ENCODE data around the gene SORL1-AS1.

SORL1-AS1 gene

DNA sequence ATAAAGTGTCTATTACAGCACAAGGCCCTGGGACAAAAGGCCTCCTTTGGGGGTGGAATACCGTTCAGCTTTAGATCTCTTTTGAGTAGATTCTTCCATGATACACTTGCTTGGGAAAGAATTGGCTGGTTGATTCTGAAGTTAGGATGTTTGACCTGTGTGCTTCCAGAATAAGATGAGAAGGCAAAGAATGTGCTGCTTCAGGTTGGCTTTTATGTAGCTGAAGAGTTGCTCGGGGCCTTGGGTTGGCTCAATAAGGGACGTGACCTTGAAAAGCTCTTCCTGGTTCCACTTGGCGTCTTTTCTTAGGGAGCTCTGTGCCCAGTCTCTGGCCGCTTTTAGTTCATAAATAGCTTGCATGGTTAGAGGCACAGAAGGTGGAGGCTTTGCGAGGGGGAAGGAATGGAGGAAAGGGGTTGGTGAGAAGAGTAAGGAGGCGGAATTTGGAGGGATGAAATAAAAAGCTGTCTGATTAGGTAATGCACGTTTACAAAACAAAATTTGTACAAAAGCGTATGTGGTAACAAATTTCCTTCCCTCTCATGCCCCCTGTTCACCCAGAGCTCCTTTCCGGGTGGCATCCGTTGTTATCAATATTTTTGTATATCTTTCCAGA is 4.2 kb upstream of the SORL1-AS1 start:
- H3K27ac ChIP-seq, result no peak overlapping the region
- no peaks in the 10 kb centered on the region for H3K9me3 ChIP-seq
- TF ChIP-seq, protein P1, sequence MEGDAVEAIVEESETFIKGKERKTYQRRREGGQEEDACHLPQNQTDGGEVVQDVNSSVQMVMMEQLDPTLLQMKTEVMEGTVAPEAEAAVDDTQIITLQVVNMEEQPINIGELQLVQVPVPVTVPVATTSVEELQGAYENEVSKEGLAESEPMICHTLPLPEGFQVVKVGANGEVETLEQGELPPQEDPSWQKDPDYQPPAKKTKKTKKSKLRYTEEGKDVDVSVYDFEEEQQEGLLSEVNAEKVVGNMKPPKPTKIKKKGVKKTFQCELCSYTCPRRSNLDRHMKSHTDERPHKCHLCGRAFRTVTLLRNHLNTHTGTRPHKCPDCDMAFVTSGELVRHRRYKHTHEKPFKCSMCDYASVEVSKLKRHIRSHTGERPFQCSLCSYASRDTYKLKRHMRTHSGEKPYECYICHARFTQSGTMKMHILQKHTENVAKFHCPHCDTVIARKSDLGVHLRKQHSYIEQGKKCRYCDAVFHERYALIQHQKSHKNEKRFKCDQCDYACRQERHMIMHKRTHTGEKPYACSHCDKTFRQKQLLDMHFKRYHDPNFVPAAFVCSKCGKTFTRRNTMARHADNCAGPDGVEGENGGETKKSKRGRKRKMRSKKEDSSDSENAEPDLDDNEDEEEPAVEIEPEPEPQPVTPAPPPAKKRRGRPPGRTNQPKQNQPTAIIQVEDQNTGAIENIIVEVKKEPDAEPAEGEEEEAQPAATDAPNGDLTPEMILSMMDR (IDR thresholded peaks at IDR 0.05), result no peak
- no peak overlapping the region for H3K4me3 ChIP-seq
- DNase-seq (no peak), ATAC-seq (no peak)
- no peaks in the 10 kb centered on the region for H3K4me1 ChIP-seq
- peaks cover 0 to 9% (median 2%) of the 10 kb centered on the region in 3 donors for H3K27me3 ChIP-seq (ENCODE audit: insufficient read depth in 3 of 3, low read length in 2 of 3)
- intact Hi-C loops (cut with DNase I), result loop anchor here in 1 of 2 donors (10.0 kb wide), 1 partner anchor 132 kb away; no protein-coding TSS in a partner anchor
- H3K36me3 ChIP-seq (ENCODE audit: insufficient read depth in 1 of 2, low read depth in 1 of 2), result no peaks in the 10 kb centered on the region
- 53 to 58% (median 56%) methylated on average over 11 of the region's 11 CpGs for WGBS, 3 donors

DNA sequence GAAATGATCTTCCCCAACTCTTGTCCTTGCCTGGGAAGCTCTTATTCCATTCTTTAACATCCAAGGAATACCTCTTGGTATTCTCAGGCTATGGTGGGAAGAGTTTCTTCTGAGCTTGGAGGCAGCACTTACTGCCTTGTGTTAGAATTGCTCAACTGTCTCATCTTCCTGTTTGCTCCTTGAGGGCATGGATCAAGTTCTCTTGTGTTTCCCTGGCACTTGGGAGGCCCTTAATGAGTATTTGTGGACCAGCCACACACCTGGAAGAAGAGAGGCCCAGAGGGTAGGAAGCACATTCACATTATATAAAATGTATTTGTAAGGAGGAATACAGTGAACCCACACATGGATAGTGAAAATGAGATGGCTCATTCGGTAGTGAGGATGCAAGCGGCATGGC is 3.4 kb upstream of the SORL1-AS1 start:
- WGBS, 3 donors, result 90 to 100% (median 97%) methylated on average over 2 of the region's 2 CpGs
- H3K27me3 ChIP-seq (ENCODE audit: insufficient read depth in 3 of 3, low read length in 2 of 3), result peaks cover 0 to 11% (median 2%) of the 10 kb centered on the region in 3 donors
- no peaks in the 10 kb centered on the region for H3K4me1 ChIP-seq
- TF ChIP-seq, protein P1 (IDR thresholded peaks at IDR 0.05), result no peak
- no peak for ATAC-seq
- DNase-seq, result no peak
- no peak overlapping the region for H3K27ac ChIP-seq
- intact Hi-C loops (cut with DNase I), result loop anchor here in 1 of 2 donors (10.0 kb wide), 1 partner anchor 131 kb away; no protein-coding TSS in a partner anchor
- no peaks in the 10 kb centered on the region for H3K36me3 ChIP-seq (ENCODE audit: insufficient read depth in 1 of 2, low read depth in 1 of 2)
- no peaks in the 10 kb centered on the region for H3K9me3 ChIP-seq
- no peak overlapping the region for H3K4me3 ChIP-seq

DNA sequence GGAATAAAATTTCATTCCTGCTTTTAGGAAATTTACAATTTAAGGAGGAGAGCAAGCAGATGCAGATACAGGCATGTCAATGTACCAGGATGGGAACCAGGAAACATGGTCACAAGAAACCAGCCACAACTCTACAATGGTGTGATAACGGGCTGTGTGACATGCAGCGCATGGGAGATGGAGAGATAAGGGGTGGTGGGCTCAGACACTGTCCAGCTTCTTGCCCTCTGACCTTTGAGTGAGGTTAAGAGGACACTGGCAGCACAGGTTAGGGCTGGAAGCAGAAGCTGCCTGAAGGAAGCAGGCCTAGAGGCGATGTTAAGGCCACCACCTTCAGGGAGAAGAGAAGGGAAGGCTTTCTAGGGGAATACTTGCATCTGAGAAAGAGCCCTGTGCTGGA is 2.3 kb upstream of the SORL1-AS1 start:
- no peak for ATAC-seq
- no peak for DNase-seq
- Histone ChIP-seq H3K36me3 (ENCODE audit: insufficient read depth in 1 of 2, low read depth in 1 of 2) (no peaks in the 10 kb centered on the region), H3K9me3 (no peaks in the 10 kb centered on the region), H3K4me1 (no peaks in the 10 kb centered on the region), H3K27me3 (ENCODE audit: insufficient read depth in 3 of 3, low read length in 2 of 3) (peaks cover 0 to 16% (median 2%) of the 10 kb centered on the region in 3 donors), H3K27ac (no peak overlapping the region), H3K4me3 (no peak overlapping the region)
- intact Hi-C loops (cut with DNase I), result loop anchor here in 1 of 2 donors (10.0 kb wide), 1 partner anchor 130 kb away; no protein-coding TSS in a partner anchor
- 84 to 95% (median 90%) methylated on average over 3 of the region's 3 CpGs for WGBS, 3 donors
- TF ChIP-seq, protein P1 (IDR thresholded peaks at IDR 0.05), result no peak

DNA sequence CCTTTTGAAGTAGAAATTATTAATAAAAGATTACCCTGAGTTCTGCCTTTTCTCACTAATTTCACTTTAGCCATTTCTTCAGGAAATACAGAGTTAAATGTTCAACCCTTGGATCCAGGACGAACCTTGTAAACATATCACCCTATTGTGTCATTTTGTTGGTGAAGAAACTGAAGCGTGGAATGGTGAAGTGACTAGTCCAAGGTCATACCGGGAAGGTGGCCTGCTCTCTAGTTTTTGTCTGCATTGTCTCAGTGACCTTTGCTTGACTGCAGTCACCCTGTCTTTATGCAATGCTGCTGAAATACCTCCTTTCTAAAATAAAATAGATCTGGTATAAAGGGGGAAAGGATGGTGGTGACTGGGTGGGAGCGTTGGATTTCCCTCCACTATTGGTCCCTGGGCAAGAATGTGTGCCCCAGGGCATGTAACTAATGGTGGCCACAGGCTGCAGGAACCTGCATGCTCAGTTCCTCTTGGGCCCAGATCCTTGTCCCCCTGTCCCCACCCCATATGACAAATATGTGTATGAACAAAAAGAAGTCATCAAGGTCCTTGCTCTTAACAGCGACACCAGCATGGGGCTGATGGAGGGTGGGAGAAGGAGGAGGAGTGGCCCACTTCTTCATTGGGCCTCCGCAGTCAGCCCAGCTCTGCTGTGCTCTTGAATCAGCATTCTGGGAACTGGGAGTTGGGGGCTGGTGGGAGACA is 977 bp upstream of the SORL1-AS1 start:
- H3K4me3 ChIP-seq, result no peak overlapping the region
- H3K36me3 ChIP-seq (ENCODE audit: insufficient read depth in 1 of 2, low read depth in 1 of 2), result no peaks in the 10 kb centered on the region
- TF ChIP-seq, protein P1 (IDR thresholded peaks at IDR 0.05), result no peak
- H3K27ac ChIP-seq, result no peak overlapping the region
- no peaks in the 10 kb centered on the region for H3K9me3 ChIP-seq
- H3K4me1 ChIP-seq, result no peaks in the 10 kb centered on the region
- WGBS, 3 donors, result 66 to 82% (median 73%) methylated on average over 6 of the region's 6 CpGs
- DNase-seq, result no peak
- intact Hi-C loops (cut with DNase I), result loop anchor here in 1 of 2 donors (10.0 kb wide), 1 partner anchor 129 kb away; no protein-coding TSS in a partner anchor
- H3K27me3 ChIP-seq (ENCODE audit: insufficient read depth in 3 of 3, low read length in 2 of 3), result peaks cover 0 to 17% (median 2%) of the 10 kb centered on the region in 3 donors
- ATAC-seq, result no peak
